GM12878 (cell line): Measurements from ENCODE around the gene PTCRA. TPM values are rescaled to one million over a fixed set of nuclear protein-coding genes. Genes with fewer than 3 reads are reported as not detected.

Experiments used
- ATAC-seq: fragments of 200-7000 bp; cut with Tn5 transposase; 3 replicates; pipeline ENCODE4 v1.9.1; 2020; ENCODE audit warnings: mild to moderate bottlenecking, moderate library complexity
- BruUV-seq: library from RNA; stranded (reverse); fragments of 400-500 nt; replicated peaks from 2 replicates; lab custom pipeline; 2021; lab: Mats Ljungman, UMichigan
- CTCF ChIA-PET: fragments of 300-600 bp; sonication (Branson Sonifier 250); formaldehyde crosslinking; extraction: SDS; loops from one replicate; lab custom pipeline; 2021; ENCODE audit warnings: inconsistent platforms; lab: Yijun Ruan, JAX
- POLR2A ChIA-PET: fragments of 350-600 bp; formaldehyde crosslinking; extraction: SDS; loops from one replicate; lab custom pipeline; 2021; ENCODE audit warnings: inconsistent platforms; lab: Charles Lee
- RAD21 ChIA-PET: fragments of 300-600 bp; sonication (Branson Sonifier 250); formaldehyde crosslinking; loops from one replicate; lab custom pipeline; 2023; ENCODE audit warnings: antibody characterized with exemption; ENCODE audit not compliant: unreplicated experiment; lab: Charles Lee
- SMC1A ChIA-PET: fragments of 300-600 bp; sonication (Branson Sonifier 250); formaldehyde crosslinking; loops from one replicate; lab custom pipeline; 2023; ENCODE audit not compliant: unreplicated experiment, uncharacterized antibody; lab: Charles Lee
- DNase-seq: peaks from one replicate; pipeline ENCODE4 v3.0.0-alpha.2; 2011; ENCODE audit warnings: low read depth, low spot score
- FAIRE-seq: peaks from 3 replicates; lab custom pipeline; 2011; peaks lifted over from hg19 to GRCh38; lab: Jason Lieb, UNC
- H2AFZ ChIP-seq: 2 replicates; pipeline ENCODE4 v1.6.0; 2011; ENCODE audit warnings: low read depth, low read length, control low read depth; ENCODE audit not compliant: control insufficient read depth
- H3K27ac ChIP-seq: 2 replicates; pipeline ENCODE4 v1.5.1; 2011; ENCODE audit warnings: control low read depth; ENCODE audit not compliant: control insufficient read depth, insufficient read depth
- H3K27me3 ChIP-seq, 2 experiments: replicated peaks in 1 of 2; 2 replicates each; pipeline versions ENCODE4 v1.6.0 to v1.6.1; 2011; ENCODE audit warnings: low read length in 1 of 2; ENCODE audit not compliant: control insufficient read depth in 2 of 2, insufficient read depth in 2 of 2
- H3K36me3 ChIP-seq, 2 experiments: 2 replicates each; pipeline ENCODE4 v1.5.1; 2011; ENCODE audit warnings: low read length in 1 of 2; ENCODE audit not compliant: control insufficient read depth in 2 of 2, insufficient read depth in 2 of 2
- H3K4me1 ChIP-seq: 2 replicates; pipeline ENCODE4 v1.6.1; 2011; ENCODE audit warnings: mild to moderate bottlenecking, low read length, moderate library complexity, mixed read lengths; ENCODE audit not compliant: control insufficient read depth, insufficient read depth
- H3K4me2 ChIP-seq: 2 replicates; pipeline ENCODE4 v1.6.0; 2011; ENCODE audit warnings: control low read depth; ENCODE audit not compliant: control insufficient read depth, insufficient read depth
- H3K4me3 ChIP-seq: fragments of 200-600 bp; sonication (generic); 2 replicates; pipeline ENCODE4 v1.5.1; 2016
- H3K79me2 ChIP-seq: 2 replicates; pipeline ENCODE4 v1.6.0; 2011; ENCODE audit warnings: low read length; ENCODE audit not compliant: control insufficient read depth, insufficient read depth
- H3K9ac ChIP-seq: 2 replicates; pipeline ENCODE4 v1.8.0; 2011; ENCODE audit warnings: low read length, control low read depth, mixed read lengths; ENCODE audit not compliant: control insufficient read depth, insufficient read depth
- H3K9me3 ChIP-seq: replicated peaks from 3 replicates; pipeline ENCODE4 v1.5.1; 2011; ENCODE audit warnings: mild to moderate bottlenecking, low read length; ENCODE audit not compliant: control insufficient read depth, insufficient read depth
- H4K20me1 ChIP-seq: 2 replicates; pipeline ENCODE4 v1.6.0; 2011; ENCODE audit not compliant: control insufficient read depth, insufficient read depth
- CEBPB ChIP-seq, 2 experiments: fragments of 150-350 bp in 1 of 2; IDR thresholded peaks; 2 replicates each; pipeline ENCODE4 v1.6.1; 2012 to 2014; ENCODE audit warnings: low read depth in 2 of 2, low read length in 2 of 2, borderline replicate concordance in 1 of 2, inconsistent platforms in 1 of 2
- CREM ChIP-seq: IDR thresholded peaks from 2 replicates; pipeline ENCODE4 v1.6.1; 2014; ENCODE audit warnings: antibody characterized with exemption, low read depth
- HDAC6 ChIP-seq: fragments of 200-600 bp; sonication (generic); IDR thresholded peaks from one replicate; pipeline ENCODE4 v1.8.0; 2017; ENCODE audit warnings: antibody characterized with exemption; ENCODE audit not compliant: unreplicated experiment
- IKZF1 ChIP-seq: fragments of 450-650 bp; conservative IDR thresholded peaks from 2 replicates; pipeline ENCODE4 v1.6.1; 2017; ENCODE audit warnings: antibody characterized with exemption, mild to moderate bottlenecking
- IKZF2 ChIP-seq, 2 experiments: fragments of 450-650 bp; IDR thresholded peaks; 2 replicates each; pipeline ENCODE4 v1.6.1; 2017; ENCODE audit warnings: mild to moderate bottlenecking in 2 of 2, moderate library complexity in 2 of 2
- NFIC ChIP-seq: IDR thresholded peaks from 2 replicates; pipeline ENCODE4 v1.6.1; 2012; ENCODE audit warnings: low read depth, mild to moderate bottlenecking, inconsistent platforms, low read length, moderate library complexity
- NFYA ChIP-seq: IDR thresholded peaks from 2 replicates; pipeline ENCODE4 v1.6.1; 2011; ENCODE audit warnings: low read depth, mild to moderate bottlenecking, low read length, improper control_type of control experiment, borderline replicate concordance
- RUNX3 ChIP-seq: IDR thresholded peaks from 2 replicates; pipeline ENCODE4 v1.6.1; 2012; ENCODE audit warnings: low read length, inconsistent platforms
- ZNF384 ChIP-seq: IDR thresholded peaks from 2 replicates; pipeline ENCODE4 v1.6.1; 2012; ENCODE audit warnings: low read depth, mild to moderate bottlenecking, low read length, improper control_type of control experiment, borderline replicate concordance
- WGBS: methylation state at CpG from one replicate; pipeline ENCODE4 v1.1.6; 2016; ENCODE audit warnings: low lambda C conversion rate; ENCODE audit not compliant: insufficient replicate concordance, insufficient coverage; ENCODE audit errors: missing lambda C conversion rate; 5-methylcytosine and 5-hydroxymethylcytosine counted together
- in situ Hi-C: fragments of 300-500 bp; cut with MboI; formaldehyde crosslinking; loops from 9 replicates; pipeline ENCODE4 v1.14.3; 2018; ENCODE audit warnings: mixed read lengths
- intact Hi-C: fragments of 100-400 bp; cut with micrococcal nuclease; formaldehyde crosslinking; loops from one replicate; pipeline ENCODE4 v1.14.2; 2022; ENCODE audit not compliant: unreplicated experiment
- polyA plus RNA-seq, 11 experiments: library from polyadenylated mRNA; depleted of rRNA in 4 of 11; unstranded in 6 of 11; stranded (reverse) in 5 of 11; fragments of >200 nt; fragmentation: Nextera tagmentation in 4 of 11; fragmentation: Illumina TruSeq in 1 of 11; extraction: Ambion mirVana in 4 of 11; extraction: Trizol in 1 of 11; gene quantifications; 1 replicate in 1 of 11; 2 replicates in 10 of 11; pipeline versions ENCODE4 v1.2.1 to v1.2.3, GENCODE V29; 2011 to 2016; ENCODE audit warnings: inconsistent platforms in 2 of 11, missing spikeins in 2 of 11, low read depth in 1 of 11
- total RNA-seq, 4 experiments: library from RNA; depleted of rRNA in 3 of 4; stranded (reverse); fragments of >200 nt in 3 of 4; fragmentation: Illumina TruSeq in 1 of 4; extraction: Trizol in 1 of 4; gene quantifications; 2 replicates each; pipeline versions ENCODE4 v1.2.1 to v1.2.3, GENCODE V29; 2013 to 2021
- TF ChIP-seq, protein P1 (sequence below): IDR thresholded peaks from 2 replicates; pipeline ENCODE4 v1.6.1; 2011; ENCODE audit warnings: low read depth, low read length, improper control_type of control experiment, borderline replicate concordance

PTCRA gene
- total and polyA plus RNA-seq, 10 of the 15 experiments (the other 5 are each of a cell fraction or from before 2014, with no cell fraction given), result 0.10 to 1.1 (median 0.19) TPM; not detected in 4

DNA sequence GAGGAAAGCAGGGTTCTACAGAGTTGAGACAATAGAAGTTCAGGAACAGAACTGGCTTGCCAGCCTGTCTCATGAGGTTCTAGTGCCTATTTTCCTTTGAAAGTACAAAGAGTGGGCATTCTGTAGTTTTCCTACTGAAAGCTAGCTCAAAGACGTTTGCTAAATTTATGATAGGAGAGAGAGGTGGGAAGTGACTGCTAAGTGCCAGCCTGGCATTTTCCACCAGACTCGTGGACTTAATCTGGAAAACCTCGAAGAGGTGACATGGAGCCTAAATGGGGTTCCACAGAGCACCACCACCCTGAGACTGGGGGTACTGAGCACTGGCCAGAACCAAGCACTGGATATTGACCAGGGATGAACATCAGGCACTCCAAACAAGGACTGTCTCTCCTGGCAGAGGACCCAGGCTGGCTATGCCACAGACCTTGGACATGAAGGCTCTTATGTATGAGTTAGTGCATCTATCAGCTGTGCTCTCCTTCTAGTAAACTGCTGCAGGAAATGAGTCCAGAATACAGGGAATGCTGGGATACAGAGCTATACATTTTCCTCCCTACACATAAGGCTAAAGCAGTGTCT is 56.0 kb downstream of the PTCRA start:
- Histone ChIP-seq H3K4me2 (no peak overlapping the region), H3K79me2 (peaks cover under 1% of the 10 kb centered on the region; the same call in 1 of the 2 replicates), H4K20me1 (no peaks in the 10 kb centered on the region), H3K9me3 (no peaks in the 10 kb centered on the region), H2AFZ (no peak overlapping the region), H3K27me3 (no peaks in the 10 kb centered on the region), H3K4me1 (no peaks in the 10 kb centered on the region; the same call in 1 of the 2 replicates), H3K36me3 (no peaks in the 10 kb centered on the region; a peak in 2 of 4 replicates), H3K27ac (no peak overlapping the region), H3K4me3 (no peak overlapping the region), H3K9ac (no peak overlapping the region)
- DNase-seq (no peak), FAIRE-seq (no peak), ATAC-seq (no peak)
- RAD21 ChIA-PET, result no interaction called here
- WGBS, result 97% methylated on average over 3 of the region's 3 CpGs
- intact Hi-C loops (no loop called here), in situ Hi-C loops (no loop called here)
- SMC1A ChIA-PET, result interaction anchor here (1.4 kb wide), 1 partner anchor 42 kb away, joined by 3 read pairs; the partner anchor contains the start of gene KLHDC3
- POLR2A ChIA-PET, result interaction anchor here (0.6 to 1.1 kb wide), 2 partner anchors 9 to 633 kb away, joined by 4 to 5 read pairs; no protein-coding TSS in a partner anchor
- no TSS peak for BruUV-seq
- TF ChIP-seq NFYA, result no peak
- TF ChIP-seq CREM, result no peak
- TF ChIP-seq, protein P1, sequence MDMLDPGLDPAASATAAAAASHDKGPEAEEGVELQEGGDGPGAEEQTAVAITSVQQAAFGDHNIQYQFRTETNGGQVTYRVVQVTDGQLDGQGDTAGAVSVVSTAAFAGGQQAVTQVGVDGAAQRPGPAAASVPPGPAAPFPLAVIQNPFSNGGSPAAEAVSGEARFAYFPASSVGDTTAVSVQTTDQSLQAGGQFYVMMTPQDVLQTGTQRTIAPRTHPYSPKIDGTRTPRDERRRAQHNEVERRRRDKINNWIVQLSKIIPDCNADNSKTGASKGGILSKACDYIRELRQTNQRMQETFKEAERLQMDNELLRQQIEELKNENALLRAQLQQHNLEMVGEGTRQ, result no peak
- TF ChIP-seq RUNX3, result no peak
- CTCF ChIA-PET, result interaction anchor here (0.6 to 1.8 kb wide), 2 partner anchors 172 to 224 kb away, joined by 3 to 6 read pairs; no protein-coding TSS in a partner anchor

DNA sequence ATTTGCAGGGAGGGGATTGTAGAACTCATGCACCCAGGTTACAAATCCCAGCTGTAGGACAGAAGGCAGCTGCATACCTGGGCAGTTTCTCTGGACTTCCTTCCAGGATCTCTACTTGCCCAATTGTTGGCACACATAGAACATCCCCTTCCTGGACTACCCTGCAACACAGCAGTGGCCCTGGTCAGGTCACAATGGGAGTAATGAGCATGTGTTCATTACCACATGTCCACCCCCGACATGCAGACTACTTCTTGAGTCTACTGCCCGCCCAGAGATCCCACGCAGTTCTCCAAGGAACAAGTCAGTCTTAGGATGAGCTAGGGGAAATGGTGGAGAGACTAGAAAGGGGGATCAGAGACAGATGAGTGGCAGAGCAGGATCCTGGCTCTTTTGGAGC is 58.1 kb downstream of the PTCRA start:
- H3K79me2 ChIP-seq, result peaks cover 19% of the 10 kb centered on the region
- no peak for ATAC-seq
- ChIA-PET RAD21 (interaction anchor here (0.6 to 1.1 kb wide), 2 partner anchors 9 to 184 kb away, joined by 3 to 4 read pairs; no protein-coding TSS in a partner anchor), POLR2A (no interaction called here), CTCF (interaction anchor here (0.6 kb wide), 2 partner anchors 66 to 161 kb away, joined by 3 to 4 read pairs; no protein-coding TSS in a partner anchor), SMC1A (interaction anchor here (2.2 kb wide), 1 partner anchor 10 kb away, joined by 8 read pairs; the partner anchor contains the start of gene PPP2R5D)
- DNase-seq, result no peak
- in situ Hi-C loops (no loop called here), intact Hi-C loops (no loop called here)
- H4K20me1 ChIP-seq, result no peaks in the 10 kb centered on the region
- no peaks in the 10 kb centered on the region; a peak in 1 of 4 replicates for H3K36me3 ChIP-seq
- no peak overlapping the region for H3K4me3 ChIP-seq
- no peak overlapping the region for H3K27ac ChIP-seq
- no TSS peak for BruUV-seq
- no peak for FAIRE-seq
- no peaks in the 10 kb centered on the region for H3K9me3 ChIP-seq
- H3K4me2 ChIP-seq, result no peak overlapping the region
- peaks cover 3% of the 10 kb centered on the region for H3K4me1 ChIP-seq
- H3K27me3 ChIP-seq, result no peaks in the 10 kb centered on the region
- no peak overlapping the region for H3K9ac ChIP-seq
- no peak overlapping the region for H2AFZ ChIP-seq
- 95% methylated on average over 3 of the region's 3 CpGs for WGBS
- TF ChIP-seq IKZF1 (no peak), NFIC (no peak), CEBPB (IDR thresholded peaks at IDR 0.05; ENCODE audit: borderline replicate concordance in 1 of 2, low read depth in 2 of 2, low read length in 2 of 2) (no peak), IKZF2 (IDR thresholded peaks at IDR 0.05) (no peak), ZNF384 (no peak), HDAC6 (no peak)
